ENCODE results near the gene ARMC10. TPM values are rescaled to one million over a fixed set of nuclear protein-coding genes. Genes with fewer than 3 reads are reported as not detected.
A peak's percentile ranks its signal among the peaks of the same experiment; 100 is the strongest.
"Not testable (repeated sequence)": the region's sequence is repeated elsewhere in the genome, so short reads cannot be mapped to it uniquely, and the experiment has no call there.

Gene ARMC10
- total RNA-seq: 18.6 TPM
- long read RNA-seq, transcript ARMC10-209 (5 exons, 2,347 nt): minor isoform, 8 of 56 reads
- long read RNA-seq, transcript ARMC10-208 (6 exons, 2,524 nt): major isoform, 28 of 56 reads
- long read RNA-seq, transcript ARMC10-202 (7 exons, 2,635 nt): minor isoform, 7 of 56 reads
- long read RNA-seq, partial matches to known transcripts: 1 of 56 reads
- long read RNA-seq, other reads (novel, unspliced or antisense): 9 of 56 reads

DNA sequence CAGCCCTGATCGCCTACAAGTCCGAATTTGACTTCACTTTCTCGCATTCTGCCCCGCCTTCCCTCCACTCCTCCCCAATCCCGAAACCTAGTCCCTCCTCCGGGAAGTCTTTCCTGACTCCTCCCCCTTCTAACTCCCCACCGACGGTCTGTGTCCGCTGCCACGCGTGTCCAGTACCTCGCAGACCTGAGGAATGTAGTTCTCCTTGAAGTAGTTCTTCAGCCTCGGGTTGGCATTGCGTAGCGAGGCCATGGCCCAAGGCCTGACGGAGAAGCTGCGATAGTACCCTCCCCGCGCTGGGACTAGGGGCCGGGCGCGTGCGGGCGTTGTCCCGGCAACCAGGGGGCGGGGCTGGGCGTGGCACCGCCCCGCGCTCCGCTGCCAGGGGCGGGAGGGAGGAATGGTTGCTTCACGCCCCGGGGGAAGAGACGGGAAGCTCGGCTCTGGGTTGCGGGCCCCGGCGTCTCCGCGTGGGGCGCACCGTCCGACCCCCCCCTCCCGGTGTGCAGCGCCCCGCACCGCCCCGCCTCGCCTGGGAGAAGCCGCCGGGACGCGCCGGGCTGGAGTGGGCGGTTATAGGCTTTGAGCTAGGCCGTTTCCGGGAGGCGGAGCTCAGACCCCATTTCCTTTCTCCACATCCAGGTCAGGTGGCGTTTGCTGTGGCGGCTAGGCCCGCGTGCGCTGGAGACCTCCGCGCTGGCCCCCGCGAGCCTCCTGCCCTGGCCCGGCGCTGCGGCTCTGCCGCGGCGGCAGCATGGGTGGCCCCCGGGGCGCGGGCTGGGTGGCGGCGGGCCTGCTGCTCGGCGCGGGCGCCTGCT, at the start of gene ARMC10, which contains the start of gene FBXL13:
Gene ARMC10, plus strand, starts transcription at position 622 of the 818 bp plus-strand sequence. Its CDS starts 133 bp downstream, at position 755.
Gene FBXL13, minus strand, starts transcription at position 278 of the 818 bp plus-strand sequence.
- intact Hi-C loops (cut with DNase I): no loop called here
- DNase-seq (peak; percentile 93), ATAC-seq (ENCODE audit: poor library complexity) (peak; percentile 99)

DNA sequence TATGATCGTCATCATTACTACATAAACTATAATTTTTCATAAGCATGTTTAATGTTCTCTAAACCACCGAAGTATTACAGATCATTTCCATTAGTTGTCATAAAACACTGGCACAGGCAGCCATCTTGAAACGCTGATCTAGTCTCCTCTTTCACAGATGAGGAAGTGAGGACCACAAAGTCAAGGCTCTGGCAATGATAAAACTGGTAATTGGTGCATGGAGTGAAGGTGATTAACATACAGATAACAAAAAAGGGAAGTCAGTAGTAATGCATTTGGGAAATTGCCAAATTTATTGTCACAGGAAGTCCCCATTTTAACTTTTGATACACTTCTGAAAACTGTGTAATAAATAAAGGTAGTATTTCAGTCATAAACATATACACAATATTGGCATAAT, 49.6 kb upstream of the ARMC10 start:
- intact Hi-C loops (cut with DNase I): no loop called here
- no peak for ATAC-seq (ENCODE audit: poor library complexity)
- DNase-seq: no peak

DNA sequence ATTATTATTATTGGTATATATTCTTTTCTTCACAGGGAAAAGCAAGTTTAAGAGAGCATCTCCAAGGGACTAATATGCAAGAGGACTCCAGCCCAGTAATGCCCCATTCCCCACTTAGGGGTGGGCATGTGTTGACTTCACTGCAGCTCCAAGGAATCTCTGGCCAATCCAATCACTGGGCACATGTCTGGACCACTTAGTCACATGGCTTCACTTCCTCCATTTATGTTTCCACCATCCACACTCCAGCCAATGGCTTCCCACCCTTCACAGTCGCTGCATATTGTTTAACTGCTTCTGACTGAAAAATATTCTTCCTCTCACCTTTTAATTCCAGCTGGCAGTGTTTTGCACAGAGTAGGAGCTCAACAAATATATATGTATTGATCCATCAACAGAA, 43.9 kb upstream of the ARMC10 start:
- DNase-seq (no peak), ATAC-seq (ENCODE audit: poor library complexity) (no peak)
- intact Hi-C loops (cut with DNase I): no loop called here

DNA sequence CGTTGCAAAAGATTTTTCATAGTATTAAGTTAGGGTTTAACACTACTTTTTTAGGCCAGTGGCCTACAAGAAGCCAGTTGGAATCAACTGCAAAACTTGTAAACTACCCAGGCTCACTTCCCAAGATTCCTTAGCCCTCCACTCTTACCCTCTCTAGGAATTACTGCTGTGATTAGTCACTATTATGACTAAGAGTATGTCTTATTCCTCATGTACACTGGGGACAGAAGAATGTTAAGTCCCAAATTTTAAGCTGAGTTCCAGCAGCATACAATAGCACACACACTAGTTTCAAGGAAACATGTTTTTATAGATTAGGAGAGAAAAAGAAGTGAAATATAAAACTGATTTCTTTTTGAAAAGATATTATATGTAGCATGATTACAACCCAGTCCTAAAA, 43.2 kb upstream of the ARMC10 start:
- intact Hi-C loops (cut with DNase I): no loop called here

DNA sequence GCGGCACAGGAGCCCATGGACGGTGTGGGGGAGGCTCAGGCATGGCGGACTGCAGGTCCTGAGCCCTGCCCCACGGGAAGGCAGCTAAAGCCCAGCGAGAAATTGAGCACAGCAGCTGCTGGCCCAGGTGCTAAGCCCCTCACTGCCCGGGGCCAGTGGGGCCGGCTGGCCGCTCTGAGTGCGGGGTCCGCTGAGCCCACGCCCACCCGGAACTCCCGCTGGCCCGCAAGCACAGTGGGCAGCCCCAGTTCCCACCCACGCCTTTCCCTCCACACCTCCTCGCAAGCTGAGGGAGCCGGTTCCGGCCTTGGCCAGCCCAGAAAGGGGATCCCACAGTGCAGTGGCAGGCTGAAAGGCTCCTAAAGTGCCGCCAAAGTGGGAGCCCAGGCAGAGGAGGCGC, 40.6 kb upstream of the ARMC10 start:
- ATAC-seq (ENCODE audit: poor library complexity); DNase-seq; intact Hi-C loops (cut with DNase I): not testable (repeated sequence)

More for the DNA sequence above, 43.2 kb upstream of the ARMC10 start:
- no peak for ATAC-seq (ENCODE audit: poor library complexity)
- no peak for DNase-seq

DNA sequence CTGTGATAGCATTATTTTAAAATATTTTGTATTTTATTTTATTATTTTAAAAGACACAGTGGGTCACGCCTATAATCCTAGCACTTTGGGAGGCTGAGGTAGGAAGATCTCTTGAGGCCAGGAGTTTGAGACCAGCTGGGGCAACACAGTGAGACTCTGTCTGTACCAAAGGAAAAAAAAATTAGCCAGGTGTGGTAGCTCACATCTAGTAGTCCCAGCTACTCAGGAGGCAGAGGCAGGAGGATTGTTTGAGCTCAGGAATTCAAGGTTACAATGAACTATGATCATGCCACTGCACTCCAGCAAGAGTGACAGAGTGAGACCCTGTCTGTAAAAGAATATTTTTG, 37.5 kb upstream of the ARMC10 start:
- DNase-seq (no peak), ATAC-seq (ENCODE audit: poor library complexity) (no peak)
- intact Hi-C loops (cut with DNase I): no loop called here

DNA sequence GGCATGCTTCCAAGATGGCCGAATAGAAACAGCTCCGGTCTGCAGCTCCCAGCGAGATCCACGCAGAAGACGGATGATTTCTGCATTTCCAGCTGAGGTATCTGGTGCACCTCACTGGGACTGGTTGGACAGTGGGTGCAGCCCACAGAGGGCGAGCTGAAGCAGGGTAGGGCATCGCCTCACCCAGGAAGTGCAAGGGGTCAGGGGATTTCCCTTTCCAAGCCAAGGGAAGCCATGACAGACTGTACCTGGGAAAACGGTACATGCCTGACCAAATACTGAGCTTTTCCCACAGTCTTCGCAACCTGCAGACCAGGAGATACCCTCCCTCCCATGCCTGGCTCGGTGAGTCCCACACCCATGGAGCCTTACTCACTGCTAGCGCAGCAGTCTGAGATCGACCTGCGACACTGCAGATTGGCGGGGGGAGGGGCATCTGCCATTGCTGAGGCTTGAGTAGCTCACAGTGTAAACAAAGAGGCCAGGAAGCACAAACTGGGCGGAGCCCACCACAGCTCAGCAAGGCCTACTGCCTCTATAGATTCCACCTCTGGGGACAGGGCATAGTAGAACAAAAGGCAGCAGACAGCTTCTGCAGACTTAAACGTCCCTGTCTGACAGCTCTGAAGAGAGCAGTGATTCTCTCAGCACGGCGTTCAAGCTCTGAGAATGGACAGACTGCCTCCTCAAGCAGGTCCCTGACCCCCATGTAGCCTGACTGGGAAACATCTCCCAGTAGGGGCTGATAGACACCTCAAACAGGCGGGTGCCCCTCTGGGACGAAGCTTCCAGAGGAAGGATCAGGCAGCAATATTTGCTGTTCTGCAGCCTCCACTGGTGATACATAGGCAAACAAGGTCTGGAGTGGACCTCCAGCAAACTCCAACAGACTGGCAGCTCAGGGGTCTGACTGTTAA, 36.9 kb upstream of the ARMC10 start:
- DNase-seq; intact Hi-C loops (cut with DNase I); ATAC-seq (ENCODE audit: poor library complexity): not testable (repeated sequence)

DNA sequence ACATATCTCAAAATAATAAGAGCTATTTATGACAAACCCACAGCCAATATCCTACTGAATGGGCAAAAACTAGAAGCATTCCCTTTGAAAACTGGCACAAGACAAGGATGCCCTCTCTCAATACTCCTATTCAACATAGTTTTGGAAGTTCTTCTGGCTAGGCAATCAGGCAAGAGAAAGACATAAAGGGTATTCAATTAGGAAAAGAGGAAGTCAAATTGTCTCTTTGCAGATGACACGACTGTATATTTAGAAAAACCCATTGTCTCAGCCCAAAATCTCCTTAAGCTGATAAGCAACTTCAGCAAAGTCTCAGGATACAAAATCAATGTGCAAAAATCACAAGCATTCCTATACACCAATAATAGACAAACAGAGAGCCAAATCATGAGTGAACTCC, 33.1 kb upstream of the ARMC10 start:
- not testable (repeated sequence) for ATAC-seq (ENCODE audit: poor library complexity); DNase-seq

DNA sequence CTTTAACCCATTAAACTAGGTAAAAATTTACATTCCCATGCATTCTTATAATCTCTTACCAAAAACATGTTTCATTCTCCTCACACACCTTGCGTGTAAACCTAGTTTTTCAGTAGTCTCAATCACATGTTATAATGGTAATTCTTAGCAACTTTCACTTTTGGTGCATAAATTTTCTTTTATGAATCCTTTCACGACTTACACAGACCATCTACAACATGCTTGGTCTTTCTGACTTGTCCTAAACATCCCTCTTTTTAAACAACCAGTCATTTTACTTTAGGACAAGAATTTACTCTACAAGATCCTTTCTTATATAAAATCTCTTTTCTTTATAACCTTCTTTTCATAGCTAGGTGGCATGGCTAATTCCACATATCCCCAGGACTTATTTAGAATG, 26.1 kb upstream of the ARMC10 start:
- no peak for ATAC-seq (ENCODE audit: poor library complexity)
- DNase-seq: no peak

More for the DNA sequence above, 33.1 kb upstream of the ARMC10 start:
- intact Hi-C loops (cut with DNase I): not testable (repeated sequence)

DNA sequence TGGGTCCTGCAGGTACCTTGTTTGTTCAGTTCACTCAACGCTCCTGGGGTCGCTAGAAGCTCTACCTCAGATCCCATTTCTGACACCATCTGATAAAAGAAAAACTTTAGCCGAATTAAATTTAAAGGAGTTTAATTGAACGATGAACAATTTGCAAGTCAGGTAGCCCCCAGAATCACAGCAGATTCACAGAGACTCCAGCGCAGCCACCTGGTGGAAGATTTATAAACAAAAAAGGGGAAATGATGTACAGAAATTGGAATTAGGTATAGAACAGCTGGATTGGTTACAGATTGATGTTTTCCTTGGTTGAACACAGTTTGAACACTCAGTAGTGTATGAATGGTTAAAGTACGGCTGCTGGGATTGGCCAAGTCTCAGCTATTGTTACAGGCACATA, 23.4 kb upstream of the ARMC10 start:
- intact Hi-C loops (cut with DNase I): no loop called here
- DNase-seq (no peak), ATAC-seq (ENCODE audit: poor library complexity) (no peak)

More for the DNA sequence above, 26.1 kb upstream of the ARMC10 start:
- intact Hi-C loops (cut with DNase I): no loop called here

DNA sequence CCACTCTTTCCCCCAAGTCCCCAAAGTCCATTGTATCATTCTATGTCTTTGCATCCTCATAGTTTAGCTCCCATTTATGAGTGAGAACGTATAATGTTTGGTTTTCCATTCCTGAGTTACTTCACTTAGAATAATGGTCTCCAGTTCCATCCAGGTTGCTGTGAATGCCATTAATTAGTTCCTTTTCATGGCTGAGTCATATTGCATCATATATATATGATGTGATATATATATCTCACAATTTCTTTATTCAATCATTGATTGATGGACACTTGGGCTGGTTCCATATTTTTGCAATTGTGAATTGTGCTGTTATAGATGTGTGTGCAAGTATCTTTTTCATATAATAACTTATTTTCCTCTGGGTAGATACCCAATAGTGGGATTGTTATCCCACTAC, 18.9 kb upstream of the ARMC10 start:
- ATAC-seq (ENCODE audit: poor library complexity); DNase-seq; intact Hi-C loops (cut with DNase I): not testable (repeated sequence)

DNA sequence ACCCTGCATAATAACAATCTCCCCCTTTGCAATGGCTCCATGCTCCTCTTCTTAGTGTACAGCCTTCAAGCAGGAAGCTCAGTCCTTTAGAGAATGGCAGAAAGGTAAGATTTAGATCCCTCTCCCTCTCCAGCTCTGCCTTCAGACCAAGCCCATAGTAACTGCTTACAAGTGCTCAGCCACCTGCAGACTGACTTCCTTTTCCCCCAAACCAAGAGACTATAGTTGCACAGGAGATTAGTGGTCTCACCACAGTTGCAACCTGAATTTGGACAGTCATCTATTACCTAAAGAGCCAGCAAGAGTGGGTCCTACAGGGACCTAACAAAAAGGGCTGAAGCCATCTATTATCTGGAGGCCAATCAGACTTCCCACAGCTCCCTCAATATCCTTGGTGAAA, 16.8 kb upstream of the ARMC10 start:
- DNase-seq (no peak), ATAC-seq (ENCODE audit: poor library complexity) (no peak)
- intact Hi-C loops (cut with DNase I): no loop called here

DNA sequence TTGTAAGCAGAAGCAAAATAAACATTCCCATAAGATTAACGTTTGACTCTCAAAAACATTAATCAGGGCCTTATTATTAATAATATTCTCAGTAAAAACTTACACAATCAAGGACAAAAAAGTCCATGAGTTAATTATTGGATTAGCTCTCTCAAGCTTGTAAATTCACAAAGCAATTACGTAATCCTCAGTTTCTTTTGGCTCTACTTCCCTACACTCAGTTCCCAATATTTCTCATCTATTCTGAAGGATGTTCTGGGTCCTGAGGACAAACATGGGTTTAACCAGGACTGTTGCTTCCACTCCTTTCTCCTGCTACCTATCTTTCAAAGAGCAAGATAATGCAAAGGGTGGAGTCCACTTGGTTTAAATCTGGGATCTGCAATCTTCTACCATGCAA, 15.5 kb upstream of the ARMC10 start:
- ATAC-seq (ENCODE audit: poor library complexity) (no peak), DNase-seq (no peak)
- intact Hi-C loops (cut with DNase I): no loop called here

DNA sequence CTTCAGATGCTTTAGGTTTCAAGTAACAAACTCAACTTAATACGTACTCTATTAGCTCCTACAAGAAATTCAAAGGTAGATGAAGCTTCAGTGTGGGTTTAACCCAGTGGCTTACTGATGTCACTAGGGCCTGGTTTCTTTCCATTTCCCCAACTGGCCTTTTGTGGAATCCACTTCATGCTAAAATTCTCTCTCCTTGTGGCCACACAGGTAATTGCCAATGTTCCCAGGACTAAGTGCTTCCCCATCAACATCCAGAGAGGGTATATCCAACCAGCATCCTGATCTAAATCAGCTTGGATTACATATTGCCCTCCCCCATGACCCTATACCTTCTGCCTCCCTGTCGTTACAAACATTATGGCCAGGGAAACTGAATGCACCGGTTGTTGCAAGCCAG, 11.0 kb upstream of the ARMC10 start:
- DNase-seq (no peak), ATAC-seq (ENCODE audit: poor library complexity) (no peak)
- intact Hi-C loops (cut with DNase I): no loop called here

DNA sequence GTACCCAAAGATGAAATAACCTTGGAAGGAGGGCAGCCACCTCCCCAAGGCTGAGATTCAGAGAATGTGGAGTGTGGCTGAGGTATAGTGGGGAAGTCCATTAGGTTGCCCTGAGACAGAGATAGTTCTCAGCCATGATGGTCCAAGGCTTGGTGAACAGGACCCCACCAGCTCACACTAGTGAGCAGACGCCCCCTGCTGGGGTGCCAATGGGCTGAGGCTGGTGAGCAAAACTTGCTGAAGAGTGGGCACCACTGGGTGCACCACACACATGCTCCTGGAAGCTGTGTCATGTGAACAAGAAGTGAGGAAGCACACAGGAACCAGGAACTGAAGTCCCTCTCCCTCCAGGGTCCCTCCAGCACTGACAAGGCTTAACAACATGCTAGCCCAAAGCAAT, 9.3 kb upstream of the ARMC10 start:
- DNase-seq: peak; percentile 54
- intact Hi-C loops (cut with DNase I): no loop called here
- no peak for ATAC-seq (ENCODE audit: poor library complexity)

DNA sequence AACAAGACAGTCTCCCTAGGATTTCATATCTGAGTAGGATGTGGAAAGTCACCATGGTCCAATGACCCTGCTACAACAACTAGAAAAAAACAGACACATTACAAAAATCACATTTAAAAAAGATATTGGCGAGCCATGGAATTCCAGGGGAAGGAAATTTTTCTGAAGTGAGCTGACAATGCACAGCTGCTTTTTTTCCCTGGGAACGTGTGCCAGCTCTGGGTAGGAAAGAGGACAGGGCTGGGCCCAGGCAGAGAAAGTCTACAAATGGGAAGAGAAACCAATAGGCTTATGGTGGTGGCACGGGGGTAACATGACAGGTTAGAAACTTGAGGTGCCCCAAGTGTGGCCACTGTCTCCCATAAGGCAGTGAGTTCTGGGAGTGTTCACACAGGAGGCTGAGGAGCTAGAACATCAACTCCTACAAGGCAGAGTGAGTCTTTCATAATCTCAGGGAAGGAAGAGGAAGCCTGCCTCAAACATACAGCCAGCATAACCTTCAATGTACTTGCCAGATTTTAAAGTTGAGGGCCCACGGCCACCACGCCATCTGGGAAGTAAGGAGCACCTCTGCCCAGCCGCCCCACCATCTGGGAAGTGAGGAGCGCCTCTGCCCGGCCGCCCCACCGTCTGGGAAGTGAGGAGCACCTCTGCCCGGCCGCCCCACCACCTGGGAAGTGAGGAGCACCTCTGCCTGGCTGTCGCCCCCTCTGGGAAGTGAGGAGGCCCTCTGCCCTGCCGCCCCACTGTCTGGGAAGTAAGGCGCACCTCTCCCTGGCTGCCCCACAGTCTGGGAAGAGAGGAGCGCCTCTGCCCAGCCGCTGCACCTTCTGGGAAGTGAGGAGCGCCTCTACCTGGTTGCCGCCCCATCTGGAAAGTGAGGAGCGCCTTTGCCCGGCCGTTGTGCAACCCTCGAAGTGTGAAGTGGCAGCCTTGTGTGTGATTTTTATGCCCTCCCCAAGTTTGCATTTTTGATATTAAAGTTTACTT, 6.2 kb upstream of the ARMC10 start:
- no peak for DNase-seq
- intact Hi-C loops (cut with DNase I): no loop called here
- ATAC-seq (ENCODE audit: poor library complexity): no peak

DNA sequence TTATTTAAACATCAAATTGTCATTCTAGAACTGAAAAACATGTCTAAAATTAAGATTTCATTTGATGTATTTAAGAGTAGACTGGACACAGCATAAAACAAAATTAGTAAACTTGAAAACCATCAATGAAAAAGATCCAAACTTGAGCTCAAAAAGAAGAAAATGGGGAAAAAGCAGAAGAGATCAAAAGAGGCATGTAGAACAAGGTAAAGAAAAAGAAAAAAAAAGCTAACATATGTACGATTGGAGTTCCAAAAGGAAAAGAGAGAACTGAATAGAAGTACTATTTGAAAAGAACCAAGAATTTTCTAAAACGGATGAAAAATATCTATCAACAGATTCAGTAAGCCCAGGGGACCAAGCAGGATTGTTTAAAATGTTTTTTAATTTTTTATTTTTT, 3.9 kb upstream of the ARMC10 start:
- DNase-seq (no peak), ATAC-seq (ENCODE audit: poor library complexity) (no peak)
- intact Hi-C loops (cut with DNase I): no loop called here

DNA sequence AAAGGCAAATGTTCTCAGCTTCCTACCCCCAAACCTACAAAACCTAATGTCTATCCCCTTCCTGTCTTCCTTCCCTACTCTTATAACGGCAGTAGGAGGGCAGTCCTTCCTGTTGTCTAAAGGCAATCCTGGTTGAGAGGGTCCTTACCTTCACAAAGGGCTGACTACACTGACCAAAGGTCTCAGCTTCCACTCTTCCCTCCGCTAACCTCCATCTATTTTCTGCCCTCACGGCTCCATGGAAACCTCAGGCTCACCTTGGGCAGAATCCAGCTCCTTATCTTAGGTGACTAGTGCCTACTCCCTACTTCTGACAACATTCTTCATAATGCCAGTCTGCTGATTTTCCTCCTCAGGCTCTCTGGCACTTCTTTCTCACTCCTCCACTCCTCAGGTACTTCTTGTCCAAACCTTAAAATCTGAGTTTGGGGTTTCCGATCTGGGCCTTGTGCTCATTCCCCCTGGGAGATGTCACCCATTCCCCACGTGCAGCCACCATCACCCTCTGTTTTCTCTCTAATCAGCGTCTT, 886 bp upstream of the ARMC10 start:
- intact Hi-C loops (cut with DNase I): no loop called here
- ATAC-seq (ENCODE audit: poor library complexity): no peak
- DNase-seq: no peak

Measured in Right ventricle myocardium superior (tissue), 1 donor.